A673 (cell line): ENCODE data around the gene SOD3. TPM values are rescaled to one million over a fixed set of nuclear protein-coding genes. Genes with fewer than 3 reads are reported as not detected.

ENCODE experiments used
- BruUV-seq: library from RNA; stranded (reverse); fragments of 400-500 nt; replicated peaks from 2 replicates; lab custom pipeline; 2021; lab: Mats Ljungman, UMichigan
- CTCF ChIA-PET: fragments of 300-600 bp; sonication (Branson Sonifier 250); formaldehyde crosslinking; loops from one replicate; lab custom pipeline; 2022; ENCODE audit warnings: antibody characterized with exemption; lab: Charles Lee
- POLR2A ChIA-PET: fragments of 300-600 bp; sonication (Branson Sonifier 250); formaldehyde crosslinking; loops from one replicate; lab custom pipeline; 2022; ENCODE audit warnings: antibody characterized with exemption; ENCODE audit not compliant: low non-redundant PET; lab: Charles Lee
- DNase-seq: peaks from one replicate; pipeline ENCODE4 v3.0.0-alpha.2; 2015; ENCODE audit warnings: low spot score
- H3K27ac ChIP-seq: fragments of 200-600 bp; sonication (generic); 2 replicates; pipeline ENCODE4 v1.5.1; 2016; ENCODE audit warnings: mixed run types, low read depth, mild to moderate bottlenecking, mixed read lengths, antibody characterized with exemption, low read length; ENCODE audit not compliant: poor library complexity, severe bottlenecking
- H3K27me3 ChIP-seq: fragments of 200-600 bp; sonication (generic); replicated peaks from 2 replicates; pipeline ENCODE4 v1.6.1; 2017; ENCODE audit warnings: mixed run types, low read depth, mild to moderate bottlenecking, mixed read lengths, antibody characterized with exemption, low read length; ENCODE audit not compliant: insufficient read depth, poor library complexity
- H3K36me3 ChIP-seq: fragments of 200-600 bp; sonication (generic); 2 replicates; pipeline ENCODE4 v1.6.1; 2016; ENCODE audit warnings: mixed run types, mild to moderate bottlenecking, mixed read lengths, antibody characterized with exemption, low read length; ENCODE audit not compliant: insufficient read depth, poor library complexity, severe bottlenecking
- H3K4me1 ChIP-seq: fragments of 200-600 bp; sonication (generic); 2 replicates; pipeline ENCODE4 v1.6.1; 2017; ENCODE audit warnings: mixed run types, mild to moderate bottlenecking, mixed read lengths, antibody characterized with exemption, low read length; ENCODE audit not compliant: insufficient read depth, poor library complexity, severe bottlenecking
- H3K4me3 ChIP-seq: fragments of 200-600 bp; sonication (generic); 2 replicates; pipeline ENCODE4 v1.5.1; 2016; ENCODE audit warnings: low read depth, mixed run types, mild to moderate bottlenecking, mixed read lengths, low read length; ENCODE audit not compliant: poor library complexity, severe bottlenecking
- H3K9me3 ChIP-seq: fragments of 200-600 bp; sonication (generic); 2 replicates; pipeline ENCODE4 v1.6.1; 2016; ENCODE audit warnings: mixed run types, low read depth, mild to moderate bottlenecking, mixed read lengths, antibody characterized with exemption, low read length; ENCODE audit not compliant: poor library complexity, severe bottlenecking
- EZH2 ChIP-seq: fragments of 200-600 bp; sonication (generic); IDR thresholded peaks from 2 replicates; pipeline ENCODE4 v1.6.1; 2017; ENCODE audit warnings: borderline replicate concordance, low read depth, mild to moderate bottlenecking, mixed read lengths, antibody characterized with exemption, low read length; ENCODE audit not compliant: poor library complexity, severe bottlenecking
- intact Hi-C: fragments of 100-400 bp; cut with micrococcal nuclease; formaldehyde crosslinking; loops from one replicate; pipeline ENCODE4 v1.10.0; 2022; ENCODE audit not compliant: unreplicated experiment
- total RNA-seq: library from RNA; stranded (reverse); gene quantifications from 2 replicates; pipeline ENCODE4 v1.2.3, GENCODE V29; 2021
- TF ChIP-seq, protein P1 (sequence below): fragments of 300-800, 200-600 bp; sonication (generic); conservative IDR thresholded peaks from 2 replicates; pipeline ENCODE4 v1.5.1; 2017; ENCODE audit warnings: low read depth, mild to moderate bottlenecking, antibody characterized with exemption, low read length, moderate library complexity, mixed read lengths

Gene SOD3
- total RNA-seq, 1 experiment from 2014 or later, result not detected

DNA sequence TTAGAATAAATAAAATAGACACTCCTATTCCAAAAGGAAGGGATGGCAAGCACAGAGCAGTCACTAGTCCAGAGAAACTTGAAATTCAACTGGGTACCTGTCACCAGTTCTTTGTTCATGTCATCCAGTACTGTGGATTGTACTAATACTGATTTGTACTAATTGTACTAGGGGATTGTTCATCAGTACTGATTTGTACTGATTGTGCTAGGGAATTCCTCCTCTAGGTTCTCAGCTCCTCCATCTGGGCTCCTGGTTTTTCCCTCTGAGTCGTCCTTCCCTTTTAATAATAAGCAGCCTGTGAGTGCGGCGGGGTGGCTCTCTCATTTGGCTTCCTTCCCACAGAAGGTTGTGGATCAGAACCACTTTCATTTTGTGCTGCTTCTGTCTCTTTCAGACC is 31.0 kb upstream of the SOD3 start:
- BruUV-seq, result no TSS peak
- no peak for DNase-seq
- Histone ChIP-seq H3K27me3 (no peaks in the 10 kb centered on the region), H3K9me3 (no peaks in the 10 kb centered on the region), H3K27ac (no peak overlapping the region), H3K36me3 (no peaks in the 10 kb centered on the region), H3K4me3 (no peak overlapping the region), H3K4me1 (no peaks in the 10 kb centered on the region)
- intact Hi-C loops, result no loop called here
- no peak for TF ChIP-seq EZH2
- TF ChIP-seq, protein P1, sequence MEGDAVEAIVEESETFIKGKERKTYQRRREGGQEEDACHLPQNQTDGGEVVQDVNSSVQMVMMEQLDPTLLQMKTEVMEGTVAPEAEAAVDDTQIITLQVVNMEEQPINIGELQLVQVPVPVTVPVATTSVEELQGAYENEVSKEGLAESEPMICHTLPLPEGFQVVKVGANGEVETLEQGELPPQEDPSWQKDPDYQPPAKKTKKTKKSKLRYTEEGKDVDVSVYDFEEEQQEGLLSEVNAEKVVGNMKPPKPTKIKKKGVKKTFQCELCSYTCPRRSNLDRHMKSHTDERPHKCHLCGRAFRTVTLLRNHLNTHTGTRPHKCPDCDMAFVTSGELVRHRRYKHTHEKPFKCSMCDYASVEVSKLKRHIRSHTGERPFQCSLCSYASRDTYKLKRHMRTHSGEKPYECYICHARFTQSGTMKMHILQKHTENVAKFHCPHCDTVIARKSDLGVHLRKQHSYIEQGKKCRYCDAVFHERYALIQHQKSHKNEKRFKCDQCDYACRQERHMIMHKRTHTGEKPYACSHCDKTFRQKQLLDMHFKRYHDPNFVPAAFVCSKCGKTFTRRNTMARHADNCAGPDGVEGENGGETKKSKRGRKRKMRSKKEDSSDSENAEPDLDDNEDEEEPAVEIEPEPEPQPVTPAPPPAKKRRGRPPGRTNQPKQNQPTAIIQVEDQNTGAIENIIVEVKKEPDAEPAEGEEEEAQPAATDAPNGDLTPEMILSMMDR, result no peak
- POLR2A ChIA-PET, result no interaction called here
- CTCF ChIA-PET, result no interaction called here

DNA sequence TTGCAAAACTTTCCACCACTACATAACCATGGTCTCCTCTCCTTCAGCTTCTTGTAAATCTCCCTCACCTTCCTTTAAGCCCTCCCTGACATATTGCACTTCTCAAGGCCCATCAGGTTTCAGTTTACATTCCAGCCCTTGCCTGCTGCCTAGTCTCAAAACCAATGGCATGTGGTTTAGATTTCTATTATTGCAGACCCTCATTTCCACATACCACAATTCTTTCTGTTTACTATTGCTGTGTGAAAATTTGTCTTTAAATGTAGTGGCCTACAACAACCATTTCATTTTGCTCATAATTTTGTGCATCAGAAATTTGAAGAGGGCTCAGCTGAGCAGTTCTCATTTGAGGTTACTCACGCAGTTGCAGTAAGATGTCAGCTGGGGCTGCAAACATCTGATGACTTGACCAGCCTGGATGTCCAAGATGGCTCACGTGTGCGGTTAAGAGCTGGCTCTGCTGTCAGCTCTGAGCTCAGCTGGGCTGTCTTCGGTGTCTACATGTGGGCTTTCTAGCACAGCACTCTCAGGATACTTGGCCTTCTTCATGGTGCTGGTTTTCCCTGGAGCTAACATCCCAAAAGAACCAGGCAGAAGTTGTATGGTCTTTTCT is 29.9 kb upstream of the SOD3 start:
- Histone ChIP-seq H3K9me3 (no peaks in the 10 kb centered on the region), H3K36me3 (no peaks in the 10 kb centered on the region), H3K27ac (no peak overlapping the region), H3K4me1 (peaks cover 6% of the 10 kb centered on the region), H3K4me3 (no peak overlapping the region), H3K27me3 (no peaks in the 10 kb centered on the region)
- ChIA-PET CTCF (no interaction called here), POLR2A (no interaction called here)
- BruUV-seq, result no TSS peak
- intact Hi-C loops, result no loop called here
- DNase-seq, result no peak
- TF ChIP-seq, protein P1, result no peak
- no peak for TF ChIP-seq EZH2

- TF ChIP-seq EZH2, result no peak
- TF ChIP-seq, protein P1, result no peak
- intact Hi-C loops, result no loop called here
- no TSS peak for BruUV-seq
- no peak overlapping the region for H3K4me3 ChIP-seq
- peaks cover 10% of the 10 kb centered on the region for H3K4me1 ChIP-seq
- no peak for DNase-seq
- H3K36me3 ChIP-seq, result no peaks in the 10 kb centered on the region
- no peaks in the 10 kb centered on the region for H3K27me3 ChIP-seq
- no peaks in the 10 kb centered on the region for H3K9me3 ChIP-seq
- ChIA-PET POLR2A (no interaction called here), CTCF (interaction anchor here (0.6 kb wide), 1 partner anchor 26 kb away, joined by 4 read pairs; no protein-coding TSS in a partner anchor)
- no peak overlapping the region for H3K27ac ChIP-seq
Observed at GRCh38 chr4:24768006-24768405, 27.4 kb upstream of the SOD3 start.
